ENCODE measurements around the gene RNF14.
"Not testable (repeated sequence)": the region's sequence is repeated elsewhere in the genome, so short reads cannot be mapped to it uniquely, and the experiment has no call there.

Gene RNF14

DNA sequence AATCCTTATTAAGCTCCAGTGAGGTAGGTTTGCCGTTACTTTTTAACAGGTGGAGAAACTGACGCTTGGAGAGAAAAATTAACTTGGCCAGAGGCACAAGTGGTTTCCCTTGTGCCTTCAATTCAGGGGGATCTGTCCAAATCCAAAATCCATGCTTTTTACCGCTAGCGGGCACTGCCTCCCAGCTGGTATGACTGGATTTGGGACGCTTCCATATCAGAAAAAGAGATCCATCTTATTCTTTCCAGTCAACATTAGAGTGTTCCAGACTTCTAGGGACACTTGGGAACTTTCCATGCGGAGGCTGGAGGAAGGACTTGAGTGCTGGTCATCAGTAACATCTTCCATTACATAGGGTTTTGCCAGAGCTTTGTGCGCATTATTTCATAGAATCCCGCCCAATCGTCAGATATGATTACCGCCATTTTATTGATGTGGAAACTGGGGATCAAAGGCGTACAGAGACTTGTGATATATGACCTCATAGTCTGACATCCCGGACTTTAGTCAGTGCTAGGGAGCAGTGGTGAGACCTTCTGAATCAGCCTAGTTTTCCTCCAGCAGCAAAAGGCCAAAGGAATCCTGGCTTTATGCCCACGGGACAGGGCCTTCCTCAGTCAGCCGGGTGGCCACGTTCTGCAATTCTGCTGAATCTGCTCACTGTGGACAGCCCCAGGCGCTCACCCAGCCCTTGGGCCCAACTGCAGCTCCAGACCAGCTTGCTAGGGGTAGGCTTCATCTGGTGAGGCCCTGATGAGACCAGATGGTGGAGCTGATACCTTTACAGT lies 45.0 kb downstream of the RNF14 start:
- DNase-seq = peak in 4 of 51 donors; percentile 11 to 43 (median 25)

GRCh38 chr5:142014911-142015584 lies 46.1 kb downstream of the RNF14 start:
- peak in 3 of 51 donors; percentile 13 to 41 (median 16) for DNase-seq

GRCh38 chr5:142015781-142016533 lies 47.1 kb downstream of the RNF14 start:
- peak in 1 of 51 donors; percentile 43 for DNase-seq

- no peak for DNase-seq
Measured at GRCh38 chr5:142016556-142016955, 47.7 kb downstream of the RNF14 start.

DNA sequence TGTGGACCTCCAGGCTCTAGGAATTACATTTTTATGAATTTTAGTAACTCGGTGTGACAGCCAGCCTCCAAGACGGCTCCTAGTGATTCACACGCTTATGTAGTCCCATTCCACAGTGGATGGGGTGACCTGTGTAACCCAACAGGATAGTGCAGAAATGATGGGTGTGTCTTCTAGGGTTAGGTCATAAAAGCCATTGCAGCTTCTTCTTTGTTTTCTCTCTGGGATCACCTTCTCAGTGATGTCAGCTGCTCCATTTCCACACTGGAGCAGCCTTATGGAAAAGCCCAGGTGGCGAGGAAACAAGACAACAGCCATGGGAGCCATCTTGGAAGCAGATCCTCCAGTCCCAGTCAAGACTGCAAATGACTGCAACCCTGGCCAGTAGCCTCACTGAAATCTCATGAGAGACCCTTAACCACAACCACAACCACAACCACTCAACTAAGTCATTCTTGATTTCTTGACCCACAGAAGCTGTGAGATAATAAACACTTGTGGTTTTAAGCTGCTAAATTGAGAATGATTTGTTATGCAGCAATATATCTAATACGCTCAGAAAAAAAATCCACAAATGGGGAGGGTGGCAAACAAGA lies 49.0 kb downstream of the RNF14 start:
- no peak for DNase-seq

GRCh38 chr5:142020122-142020659 lies 51.3 kb downstream of the RNF14 start:
- DNase-seq = no peak

DNA sequence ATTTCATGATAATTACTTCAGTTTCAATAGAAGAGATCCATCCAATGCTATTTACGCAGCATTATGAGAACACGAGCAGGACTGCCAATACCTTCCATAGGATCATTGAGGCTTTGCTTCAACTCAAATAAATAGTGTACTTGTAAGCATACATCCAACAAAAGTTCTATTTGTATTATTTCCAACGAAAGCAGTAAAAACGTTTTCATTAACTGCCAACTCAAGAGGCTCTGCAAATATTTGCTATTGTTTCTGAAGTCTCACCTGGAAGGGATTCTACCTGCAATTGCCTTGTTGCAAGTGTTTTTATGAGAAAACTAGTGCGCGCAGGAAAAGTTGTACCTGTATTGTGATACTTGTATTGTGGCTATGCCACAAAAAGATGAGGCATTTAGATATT lies 54.9 kb downstream of the RNF14 start:
- no peak for DNase-seq

DNA sequence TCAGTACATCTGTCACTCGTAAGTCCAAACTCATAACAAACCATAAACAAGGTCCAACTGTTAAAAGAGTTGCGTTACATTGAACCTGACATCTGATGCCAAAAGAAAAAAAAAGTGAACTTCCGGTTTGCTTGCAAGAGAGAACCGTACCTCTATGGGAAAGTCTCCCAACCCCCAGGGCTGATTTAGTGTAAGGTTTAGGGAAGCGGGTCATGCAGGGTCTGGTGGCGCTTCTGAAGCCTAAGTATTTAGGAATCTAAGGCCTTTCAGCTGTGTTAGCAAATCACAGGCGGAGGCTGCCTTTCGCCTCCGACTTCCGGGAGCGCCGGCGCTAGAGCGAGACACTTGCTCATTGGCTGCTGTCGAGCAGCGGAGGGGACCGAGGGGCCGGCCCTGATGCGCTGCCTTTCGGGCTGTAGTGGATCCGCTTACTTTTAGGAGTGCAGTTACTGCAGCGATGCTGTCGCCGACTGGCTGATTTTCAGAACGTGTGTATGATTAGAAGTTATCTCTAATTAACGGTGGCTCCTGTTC lies 55.9 kb downstream of the RNF14 start:
- peak; percentile 22 to 92 (median 82) for DNase-seq

DNA sequence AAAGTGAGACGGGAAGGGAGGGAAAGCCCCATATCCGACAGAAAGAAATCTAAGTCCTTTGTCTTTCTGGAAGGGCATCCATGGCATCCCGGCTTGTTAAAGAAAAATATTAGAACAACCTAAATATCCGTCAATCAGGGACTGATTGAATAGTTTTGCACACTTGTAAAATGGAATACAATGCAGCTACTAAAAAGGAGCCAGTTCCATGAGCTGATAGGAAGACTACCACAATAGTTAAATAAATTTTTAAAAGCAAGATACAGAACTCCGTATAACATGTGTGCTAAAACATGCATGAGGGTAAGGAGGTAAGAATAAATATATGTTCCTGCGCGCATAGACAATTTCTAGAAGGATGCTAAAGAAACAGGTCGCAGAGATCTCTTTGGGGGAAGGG lies 56.7 kb downstream of the RNF14 start:
- no peak for DNase-seq

GRCh38 chr5:142032150-142032549 lies 63.2 kb downstream of the RNF14 start:
- no peak for DNase-seq

DNA sequence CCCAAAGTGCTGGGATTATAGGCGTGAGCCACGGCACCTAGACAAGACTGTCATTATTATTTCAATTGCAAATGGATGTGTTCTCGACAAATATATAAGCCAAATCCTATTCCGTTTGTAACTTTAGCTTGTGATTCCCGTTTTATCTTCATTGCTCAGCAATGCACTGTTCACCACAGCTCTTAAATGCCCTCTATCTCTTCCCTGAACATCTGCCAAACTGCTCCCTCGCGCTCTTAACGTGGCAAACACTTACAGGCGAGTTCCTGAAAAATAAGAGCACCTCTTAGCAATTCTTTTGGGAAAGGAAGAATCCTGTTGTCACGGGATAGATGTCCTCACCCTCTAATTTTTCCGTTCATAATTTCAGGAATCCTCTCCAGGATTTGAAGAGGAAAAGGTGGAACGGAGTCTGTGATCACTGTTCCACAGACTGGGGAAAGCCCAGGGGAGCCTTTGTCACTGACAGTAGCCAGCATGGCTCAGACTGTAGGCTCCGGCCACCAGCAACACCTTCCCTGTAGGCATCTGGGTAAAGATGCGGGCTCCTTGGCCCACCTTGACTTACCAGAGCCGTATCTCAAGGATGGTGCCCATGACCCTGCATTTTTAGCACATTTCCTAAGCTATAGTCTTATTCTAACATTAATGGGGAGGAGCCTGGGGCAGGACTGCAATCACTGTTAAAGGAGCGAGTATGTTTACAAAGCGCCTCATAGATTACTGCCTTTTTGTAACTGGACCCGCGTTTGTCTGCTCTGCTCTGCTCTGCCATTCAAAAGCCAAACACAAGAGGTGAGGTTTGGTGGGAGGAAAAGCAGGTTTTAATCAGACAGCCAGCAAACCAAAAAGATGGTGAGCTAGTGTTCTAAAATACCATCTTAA lies 64.1 kb downstream of the RNF14 start:
- no peak for DNase-seq

- not testable (repeated sequence) for DNase-seq
Measured at GRCh38 chr5:142033632-142034567, 65.0 kb downstream of the RNF14 start.

- DNase-seq = no peak
Measured at GRCh38 chr5:142034994-142035393, 66.1 kb downstream of the RNF14 start.

DNA sequence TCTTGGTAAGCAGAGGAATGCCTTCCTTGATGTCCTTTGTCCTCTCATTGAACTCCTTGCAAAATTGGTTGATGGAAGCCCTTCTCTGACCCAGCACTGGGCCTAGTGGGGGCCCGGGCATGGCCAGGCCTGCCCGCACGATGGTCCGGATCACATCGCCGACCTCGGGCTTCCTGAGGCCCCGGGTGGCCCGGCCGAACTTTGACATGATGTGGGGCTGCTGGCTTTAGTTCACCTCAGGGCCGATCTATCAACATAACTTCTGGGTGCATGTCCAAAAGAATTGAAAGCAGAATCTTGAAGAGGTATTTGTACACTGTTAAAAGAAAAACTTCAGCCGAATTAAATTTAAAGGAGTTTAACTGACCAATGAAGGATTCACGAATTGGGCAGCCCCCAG lies 68.0 kb downstream of the RNF14 start:
- no peak for DNase-seq

DNA sequence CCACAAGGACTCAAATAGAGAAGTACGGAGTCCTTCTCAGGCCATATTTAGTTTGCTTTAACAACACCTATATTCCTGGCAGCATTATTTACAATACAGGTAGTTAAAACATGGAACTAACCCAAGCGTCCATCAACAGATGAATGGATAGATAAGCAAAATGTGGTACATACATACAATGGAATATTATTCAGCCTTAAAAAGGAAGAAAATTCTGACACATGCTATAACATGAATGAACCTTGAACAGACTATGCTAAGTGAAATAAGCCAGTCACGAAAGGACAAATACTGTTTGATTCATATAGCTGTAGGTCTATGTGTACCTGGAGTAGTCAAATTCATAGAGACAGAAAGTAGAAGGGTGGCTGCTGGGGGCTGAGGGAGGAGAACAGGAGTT lies 68.7 kb downstream of the RNF14 start:
- not testable (repeated sequence) for DNase-seq

GRCh38 chr5:142038735-142039134 lies 69.8 kb downstream of the RNF14 start:
- no peak for DNase-seq

All from hypothalamus (tissue), 51 donors.